Measurements from ENCODE around the gene DEFB129.

DEFB129 gene

DNA sequence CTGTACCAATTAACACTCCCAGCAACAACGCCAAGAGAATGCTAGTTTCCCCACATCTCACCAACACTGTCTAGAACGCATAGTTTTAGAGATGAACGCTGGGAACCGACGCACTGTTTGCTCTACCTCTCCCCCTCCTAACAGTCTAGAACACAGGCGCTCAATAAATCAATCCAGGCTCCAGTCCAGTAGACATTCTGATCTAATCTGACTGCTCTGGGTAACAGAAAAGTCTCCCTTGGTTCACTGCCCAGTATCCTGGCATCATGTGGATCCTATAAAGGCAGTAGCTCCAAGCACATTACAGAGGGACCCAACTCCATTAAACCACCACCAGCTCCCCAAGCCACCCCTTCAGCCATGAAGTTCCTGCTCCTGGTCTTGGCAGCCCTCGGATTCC is 30.4 kb downstream of the DEFB129 start, which contains the start of gene DEFB132:
Gene DEFB132 (plus strand): TSS at position 306 of the 400 bp plus-strand sequence. CDS start 55 bp downstream, at position 361.
- no peak for DNase-seq

DNA sequence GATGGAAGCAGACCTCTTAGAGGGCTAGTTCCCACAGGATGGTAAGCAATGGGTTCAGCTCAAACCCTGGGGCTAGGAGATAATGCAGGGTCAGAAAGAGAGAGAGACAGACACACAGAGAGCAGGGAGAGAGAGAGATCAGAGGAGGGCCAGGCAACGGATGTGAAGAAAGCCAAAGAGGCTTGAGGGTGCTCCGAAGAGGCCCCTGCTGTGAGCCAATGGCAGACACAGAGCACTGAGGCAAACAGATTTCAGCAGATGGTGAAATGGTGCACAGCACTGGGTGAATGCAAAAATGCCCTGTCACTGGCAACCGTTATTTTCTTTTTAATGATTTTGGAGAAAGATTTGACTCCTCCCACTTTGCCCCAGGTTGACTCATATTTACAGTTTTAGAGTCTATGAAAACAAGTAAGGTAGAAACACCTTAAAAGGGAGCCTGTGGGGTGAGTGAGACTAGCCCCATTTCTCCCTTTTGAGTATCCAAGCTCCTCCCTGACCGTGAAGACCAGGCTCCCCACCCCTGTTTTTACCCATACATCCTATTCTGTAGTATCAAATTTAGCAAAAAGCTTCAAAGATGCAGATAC is 31.3 kb downstream of the DEFB129 start:
- DNase-seq, result no peak

GRCh38 chr20:258963-259362 is 31.9 kb downstream of the DEFB129 start:
- DNase-seq, result peak; percentile 53

- no peak for DNase-seq
Observed at GRCh38 chr20:259981-260380, 32.9 kb downstream of the DEFB129 start.

- DNase-seq, result no peak
Observed at GRCh38 chr20:263701-264100, 36.6 kb downstream of the DEFB129 start.

DNA sequence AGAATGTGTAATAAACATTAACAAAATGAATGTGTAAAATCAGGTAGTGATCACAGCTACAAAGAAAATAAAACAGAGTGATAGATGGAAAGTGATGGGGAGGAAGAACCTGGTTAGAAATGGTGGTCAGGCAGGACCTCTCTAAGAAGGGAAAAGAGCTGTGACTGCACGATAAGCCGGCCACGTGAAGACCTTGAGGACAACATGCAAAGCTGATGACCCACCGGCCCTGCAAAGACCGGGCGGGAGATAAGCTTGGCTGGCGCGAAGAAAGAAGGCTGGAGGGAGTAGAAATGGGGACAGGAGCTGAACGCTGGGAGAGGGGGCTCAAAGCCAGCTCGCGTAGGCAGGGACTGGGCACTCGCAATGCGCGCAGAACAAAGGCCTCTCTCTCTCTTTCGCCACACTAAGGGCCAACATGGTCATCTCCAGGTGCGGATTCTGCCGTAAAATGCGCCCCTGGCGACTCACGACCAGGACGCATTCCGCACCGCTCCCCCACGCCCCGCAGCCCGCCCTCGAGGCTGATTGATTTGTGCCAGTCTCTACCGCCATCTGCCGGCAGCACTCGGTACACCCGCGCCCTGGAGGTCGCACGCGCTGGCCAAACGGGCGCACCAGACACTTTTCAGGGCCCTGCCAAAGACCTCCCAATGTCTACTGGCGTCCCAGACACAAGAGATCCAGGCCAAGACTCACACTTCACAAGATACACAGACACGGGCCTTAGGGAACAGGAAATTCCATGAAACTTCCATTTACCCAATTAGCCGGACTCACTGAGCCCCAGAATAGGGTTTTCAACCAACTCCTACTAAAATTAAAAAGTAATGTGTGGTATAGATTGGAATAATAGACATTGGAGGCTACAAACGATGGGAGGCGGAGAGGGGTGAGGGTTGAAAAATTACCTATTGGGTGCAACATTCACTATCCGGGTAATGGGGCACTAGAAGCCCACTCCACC is 39.8 kb downstream of the DEFB129 start:
- peak; percentile 93 for DNase-seq

GRCh38 chr20:270517-270916 is 43.5 kb downstream of the DEFB129 start:
- no peak for DNase-seq

- DNase-seq, result no peak
Observed at GRCh38 chr20:271069-271468, 44.0 kb downstream of the DEFB129 start.

GRCh38 chr20:271528-271927 is 44.5 kb downstream of the DEFB129 start:
- no peak for DNase-seq

GRCh38 chr20:272718-273117 is 45.7 kb downstream of the DEFB129 start:
- no peak for DNase-seq

DNA sequence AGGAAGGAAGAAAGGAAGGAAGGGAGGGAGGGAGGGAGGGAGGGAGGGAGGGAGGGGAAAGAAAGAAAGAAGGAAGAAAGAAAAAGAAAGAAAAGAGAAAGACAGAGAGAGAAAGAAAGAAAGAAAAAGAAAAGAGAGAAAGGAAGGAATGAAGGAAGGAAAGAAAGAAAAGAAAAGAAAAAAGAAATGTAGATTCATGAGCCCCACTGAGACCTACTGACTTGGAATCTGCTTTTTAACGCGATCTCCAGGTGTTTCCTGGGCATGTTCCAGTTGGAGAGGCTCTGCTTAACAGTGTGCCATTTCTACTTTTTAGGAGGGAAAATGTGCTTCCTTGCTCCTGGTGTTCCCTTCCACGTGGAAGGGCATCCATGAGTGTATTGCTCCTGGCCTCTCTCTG is 46.8 kb downstream of the DEFB129 start:
- DNase-seq, result no peak

- DNase-seq, result no peak
Observed at GRCh38 chr20:275791-276190, 48.7 kb downstream of the DEFB129 start.

GRCh38 chr20:276620-277495 is 49.8 kb downstream of the DEFB129 start:
- DNase-seq, result no peak

- no peak for DNase-seq
Observed at GRCh38 chr20:277496-277781, 50.4 kb downstream of the DEFB129 start.

DNA sequence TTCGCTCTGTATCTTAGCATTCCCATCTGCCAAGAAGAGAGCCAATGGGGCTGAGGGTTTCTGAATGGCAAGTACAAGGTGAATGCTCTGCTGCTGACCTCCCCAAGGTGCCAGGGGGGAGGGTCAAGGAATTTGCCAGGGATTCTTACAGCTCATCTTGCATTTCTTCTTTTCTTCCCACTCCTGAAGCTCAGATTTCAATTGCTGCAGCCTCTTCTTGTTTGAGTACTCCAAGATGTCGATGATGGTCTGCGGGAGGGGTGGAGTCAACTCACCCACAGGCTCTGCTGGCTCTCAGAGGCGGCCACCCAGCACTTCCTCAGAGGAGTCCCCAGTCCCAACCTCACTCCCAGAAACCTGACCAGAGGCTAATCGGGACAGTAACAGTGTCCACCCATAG is 51.1 kb downstream of the DEFB129 start:
- DNase-seq, result no peak

- no peak for DNase-seq
Observed at GRCh38 chr20:278607-279571, 51.8 kb downstream of the DEFB129 start.
